IPS-NIHi11 (cell line): ENCODE data around the gene CBFA2T2.
"Not testable (repeated sequence)": the region's sequence is repeated elsewhere in the genome, so short reads cannot be mapped to it uniquely, and the experiment has no call there.

Source experiments
- DNase-seq: peaks from one replicate; pipeline ENCODE4 v3.0.0; 2012; ENCODE audit warnings: mixed read lengths, low spot score

CBFA2T2 gene

GRCh38 chr20:33626190-33626589, 136.3 kb downstream of the CBFA2T2 start:
- no peak for DNase-seq

- DNase-seq: no peak
Observed at GRCh38 chr20:33627577-33628216, 137.8 kb downstream of the CBFA2T2 start.

GRCh38 chr20:33629533-33629932, 139.6 kb downstream of the CBFA2T2 start:
- no peak for DNase-seq

GRCh38 chr20:33629979-33630378, 140.1 kb downstream of the CBFA2T2 start:
- no peak for DNase-seq

- no peak for DNase-seq
Observed at GRCh38 chr20:33630507-33630906, 140.6 kb downstream of the CBFA2T2 start.

- not testable (repeated sequence) for DNase-seq
Observed at GRCh38 chr20:33631910-33632309, 142.0 kb downstream of the CBFA2T2 start.

GRCh38 chr20:33635341-33635740, 145.4 kb downstream of the CBFA2T2 start:
- no peak for DNase-seq

- DNase-seq: no peak
Observed at GRCh38 chr20:33636776-33637175, 146.9 kb downstream of the CBFA2T2 start.

- no peak for DNase-seq
Observed at GRCh38 chr20:33640287-33640686, 150.4 kb downstream of the CBFA2T2 start.

GRCh38 chr20:33644313-33645071, 154.6 kb downstream of the CBFA2T2 start:
- DNase-seq: no peak

GRCh38 chr20:33645072-33645358, 155.1 kb downstream of the CBFA2T2 start:
- no peak for DNase-seq

GRCh38 chr20:33645396-33645795, 155.5 kb downstream of the CBFA2T2 start:
- DNase-seq: no peak

- no peak for DNase-seq
Observed at GRCh38 chr20:33646191-33646590, 156.3 kb downstream of the CBFA2T2 start.

- DNase-seq: peak; percentile 83
Observed at GRCh38 chr20:33646959-33647602, 157.2 kb downstream of the CBFA2T2 start.

- DNase-seq: no peak
Observed at GRCh38 chr20:33647603-33648395, 157.9 kb downstream of the CBFA2T2 start.

GRCh38 chr20:33648396-33649004, 158.6 kb downstream of the CBFA2T2 start:
- no peak for DNase-seq

- no peak for DNase-seq
Observed at GRCh38 chr20:33649201-33649681, 159.3 kb downstream of the CBFA2T2 start.

GRCh38 chr20:33650111-33650752, 160.3 kb downstream of the CBFA2T2 start:
- DNase-seq: no peak

- no peak for DNase-seq
Observed at GRCh38 chr20:33650753-33651561, 161.1 kb downstream of the CBFA2T2 start.

GRCh38 chr20:33651562-33652048, 161.7 kb downstream of the CBFA2T2 start:
- no peak for DNase-seq
